NOMO-1 treated with dmso at 0.1 percent for 144 hours (cell line): Measurements from ENCODE around the gene P4HA2.

Experiments used
- DNase-seq: peaks from one replicate; lab custom pipeline; 2025; ENCODE audit not compliant: unreplicated experiment; lab: John Stamatoyannopoulos, UW

The P4HA2 gene

GRCh38 chr5:132225165-132226032 is 2.3 kb downstream of the P4HA2 start:
- DNase-seq: no peak

GRCh38 chr5:132224716-132225115 is 2.9 kb downstream of the P4HA2 start:
- DNase-seq: no peak

GRCh38 chr5:132223861-132224260 is 3.8 kb downstream of the P4HA2 start:
- DNase-seq: no peak

- no peak for DNase-seq
Observed at GRCh38 chr5:132222649-132223038, 5.0 kb downstream of the P4HA2 start.

GRCh38 chr5:132221781-132222648 is 5.6 kb downstream of the P4HA2 start:
- DNase-seq: no peak

- DNase-seq: no peak
Observed at GRCh38 chr5:132220491-132220890, 7.2 kb downstream of the P4HA2 start.

- no peak for DNase-seq
Observed at GRCh38 chr5:132219981-132220380, 7.7 kb downstream of the P4HA2 start.

- no peak for DNase-seq
Observed at GRCh38 chr5:132219289-132219970, 8.2 kb downstream of the P4HA2 start.

- no peak for DNase-seq
Observed at GRCh38 chr5:132218321-132218720, 9.3 kb downstream of the P4HA2 start.

GRCh38 chr5:132215329-132215728 is 12.3 kb downstream of the P4HA2 start:
- no peak for DNase-seq

- DNase-seq: no peak
Observed at GRCh38 chr5:132214491-132214890, 13.2 kb downstream of the P4HA2 start.

GRCh38 chr5:132213666-132214065 is 14.0 kb downstream of the P4HA2 start:
- no peak for DNase-seq

- no peak for DNase-seq
Observed at GRCh38 chr5:132211787-132212186, 15.9 kb downstream of the P4HA2 start.

GRCh38 chr5:132210944-132211343 is 16.7 kb downstream of the P4HA2 start:
- no peak for DNase-seq

- DNase-seq: no peak
Observed at GRCh38 chr5:132209901-132210545, 17.6 kb downstream of the P4HA2 start.

- DNase-seq: no peak
Observed at GRCh38 chr5:132209131-132209530, 18.5 kb downstream of the P4HA2 start.

GRCh38 chr5:132207778-132208177 is 19.9 kb downstream of the P4HA2 start:
- DNase-seq: no peak

- no peak for DNase-seq
Observed at GRCh38 chr5:132206782-132207181, 20.9 kb downstream of the P4HA2 start.

- DNase-seq: no peak
Observed at GRCh38 chr5:132205385-132206125, 22.1 kb downstream of the P4HA2 start.
